WTC11 (cell line): ENCODE measurements around the gene PANK4. TPM values are rescaled to one million over a fixed set of nuclear protein-coding genes. Genes with fewer than 3 reads are reported as not detected.

ENCODE experiments used
- ATAC-seq: fragments of 200-7000 bp; cut with Tn5 transposase; 2 replicates; pipeline ENCODE4 v1.10.0; 2021; ENCODE audit warnings: mild to moderate bottlenecking, moderate library complexity
- CTCF ChIA-PET: fragments of 300-600 bp; sonication (Branson Sonifier 250); formaldehyde crosslinking; loops from one replicate; lab custom pipeline; 2021; ENCODE audit warnings: antibody characterized with exemption; lab: Charles Lee
- POLR2A ChIA-PET: fragments of 350-600 bp; sonication (Branson Sonifier 250); formaldehyde crosslinking; loops from one replicate; lab custom pipeline; 2021; ENCODE audit warnings: antibody characterized with exemption; lab: Charles Lee
- DNase-seq: peaks from one replicate; pipeline ENCODE4 v3.0.0; 2021; ENCODE audit warnings: low spot score
- H3K27ac Mint-ChIP-seq: 2 replicates; pipeline ENCODE4 v1.8.0; 2021; ENCODE audit warnings: mixed read lengths
- H3K27me3 Mint-ChIP-seq: 2 replicates; pipeline ENCODE4 v1.8.0; 2021; ENCODE audit warnings: low read depth, mild to moderate bottlenecking, moderate library complexity, mixed read lengths
- H3K36me3 Mint-ChIP-seq: 2 replicates; pipeline ENCODE4 v1.8.0; 2021; ENCODE audit warnings: mixed read lengths
- H3K4me1 Mint-ChIP-seq: 2 replicates; pipeline ENCODE4 v1.8.0; 2022; ENCODE audit warnings: mixed read lengths
- H3K4me3 Mint-ChIP-seq: 2 replicates; pipeline ENCODE4 v1.8.0; 2021; ENCODE audit warnings: mild to moderate bottlenecking, moderate library complexity, mixed read lengths
- H3K9me3 Mint-ChIP-seq: 2 replicates; pipeline ENCODE4 v1.8.0; 2021; ENCODE audit warnings: mixed read lengths
- ATF6 ChIP-seq: sonication (generic); formaldehyde crosslinking; IDR thresholded peaks from 2 replicates; pipeline ENCODE4 v1.8.1; 2023; ENCODE audit warnings: mild to moderate bottlenecking, missing genetic modification reagents
- CTCF ChIP-seq: fragments of 200-600 bp; IDR thresholded peaks from 2 replicates; pipeline ENCODE4 v1.8.0; 2022; ENCODE audit warnings: antibody characterized with exemption
- HMGA2 ChIP-seq: fragments of 250-450 bp; sonication (Bioruptor Pico); IDR thresholded peaks from 2 replicates; pipeline ENCODE4 v1.4.0; 2021; ENCODE audit warnings: mild to moderate bottlenecking, moderate library complexity
- MAX ChIP-seq: sonication (generic); formaldehyde crosslinking; IDR thresholded peaks from 2 replicates; pipeline ENCODE4 v1.8.0; 2022; ENCODE audit warnings: mild to moderate bottlenecking, missing genetic modification reagents
- MXD4 ChIP-seq: fragments of 250-450 bp; sonication (Bioruptor Pico); IDR thresholded peaks from 2 replicates; pipeline ENCODE4 v1.8.0; 2021; ENCODE audit warnings: mild to moderate bottlenecking, moderate library complexity, borderline replicate concordance
- MYBL2 ChIP-seq: sonication (generic); formaldehyde crosslinking; IDR thresholded peaks from 2 replicates; pipeline ENCODE4 v1.8.1; 2023; ENCODE audit warnings: mild to moderate bottlenecking, moderate library complexity, missing genetic modification reagents
- NFATC4 ChIP-seq: fragments of 250-450 bp; sonication (Bioruptor Pico); IDR thresholded peaks from 2 replicates; pipeline ENCODE4 v1.9.0; 2021; ENCODE audit warnings: mild to moderate bottlenecking
- NFYB ChIP-seq: sonication (generic); formaldehyde crosslinking; conservative IDR thresholded peaks from 2 replicates; pipeline ENCODE4 v1.8.0; 2022; ENCODE audit warnings: low read depth, missing genetic modification reagents
- NR1H2 ChIP-seq: sonication (generic); formaldehyde crosslinking; IDR thresholded peaks from 2 replicates; pipeline ENCODE4 v1.9.0; 2021; ENCODE audit warnings: mild to moderate bottlenecking, moderate library complexity, missing genetic modification reagents
- PRRX2 ChIP-seq: fragments of 250-450 bp; sonication (Bioruptor Pico); IDR thresholded peaks from 2 replicates; pipeline ENCODE4 v1.8.0; 2021; ENCODE audit warnings: mild to moderate bottlenecking
- RELA ChIP-seq: sonication (generic); formaldehyde crosslinking; IDR thresholded peaks from 2 replicates; pipeline ENCODE4 v1.8.1; 2022; ENCODE audit warnings: missing genetic modification reagents, mild to moderate bottlenecking, borderline replicate concordance
- TEAD4 ChIP-seq: sonication (generic); formaldehyde crosslinking; IDR thresholded peaks from 2 replicates; pipeline ENCODE4 v1.8.0; 2022; ENCODE audit warnings: mild to moderate bottlenecking, missing genetic modification reagents
- USF1 ChIP-seq: sonication (generic); formaldehyde crosslinking; IDR thresholded peaks from 2 replicates; pipeline ENCODE4 v1.8.0; 2022; ENCODE audit warnings: mild to moderate bottlenecking, missing genetic modification reagents
- ZBTB21 ChIP-seq: sonication (generic); formaldehyde crosslinking; IDR thresholded peaks from 2 replicates; pipeline ENCODE4 v1.8.1; 2023; ENCODE audit warnings: mild to moderate bottlenecking, missing genetic modification reagents, borderline replicate concordance
- ZNF138 ChIP-seq: sonication (generic); formaldehyde crosslinking; conservative IDR thresholded peaks from 2 replicates; pipeline ENCODE4 v1.8.1; 2022; ENCODE audit warnings: mild to moderate bottlenecking, moderate library complexity, missing genetic modification reagents
- ZNF317 ChIP-seq: sonication (generic); formaldehyde crosslinking; IDR thresholded peaks from 2 replicates; pipeline ENCODE4 v1.8.1; 2023; ENCODE audit warnings: low read depth, mild to moderate bottlenecking, moderate library complexity, missing genetic modification reagents, borderline replicate concordance
- ZNF671 ChIP-seq: fragments of 250-450 bp; sonication (Bioruptor Pico); IDR thresholded peaks from 2 replicates; pipeline ENCODE4 v1.8.0; 2021; ENCODE audit warnings: mild to moderate bottlenecking
- total RNA-seq: library from RNA; stranded (reverse); gene quantifications from 3 replicates; pipeline ENCODE4 v1.2.3, GENCODE V29; 2021

PANK4 gene
- total RNA-seq, 1 experiment from 2014 or later, result 52.5 TPM

- POLR2A ChIA-PET, result interaction anchor here (0.8 kb wide), 2 partner anchors 23 to 24 kb away, joined by 3 read pairs; partner anchors contain the start of gene PRXL2B
Observed at GRCh38 chr1:2561898-2562895, 35.8 kb upstream of the PANK4 start.

GRCh38 chr1:2561446-2561845, 35.0 kb upstream of the PANK4 start:
- DNase-seq (no peak), ATAC-seq (no peak)
- Mint-ChIP-seq H3K27me3 (no peaks in the 10 kb centered on the region), H3K27ac (no peak overlapping the region), H3K9me3 (no peaks in the 10 kb centered on the region), H3K36me3 (no peaks in the 10 kb centered on the region), H3K4me3 (no peak overlapping the region), H3K4me1 (peaks cover 4% of the 10 kb centered on the region; the same call in 1 of the 2 replicates)
- TF ChIP-seq ZNF317 (CRISPR knock-in tag) (no peak), ZNF138 (CRISPR knock-in tag) (no peak), ZBTB21 (no peak), NR1H2 (CRISPR knock-in tag) (no peak), MYBL2 (CRISPR knock-in tag) (no peak), TEAD4 (CRISPR knock-in tag) (no peak), NFATC4 (CRISPR knock-in tag) (no peak), MAX (CRISPR knock-in tag) (no peak), NFYB (no peak), RELA (CRISPR knock-in tag) (no peak), ZNF671 (CRISPR knock-in tag) (no peak)
- ChIA-PET CTCF (interaction anchor here (0.8 to 3.8 kb wide), 24 partner anchors 10 to 930 kb away, joined by 3 to 28 read pairs (median 5); partner anchors contain the start of genes PANK4 and PRXL2B), POLR2A (interaction anchor here (0.8 kb wide), 2 partner anchors 24 to 25 kb away, joined by 3 read pairs; partner anchors contain the start of gene PRXL2B)

More at GRCh38 chr1:2561898-2562895, 35.8 kb upstream of the PANK4 start:
- no peak for TF ChIP-seq HMGA2 (CRISPR knock-in tag)
- no peak for TF ChIP-seq USF1 (CRISPR knock-in tag)
- no peak for TF ChIP-seq PRRX2
- no peak for TF ChIP-seq MXD4 (CRISPR knock-in tag)
- TF ChIP-seq ATF6 (CRISPR knock-in tag), result no peak
- TF ChIP-seq CTCF, result peak; percentile 51; the same call in 1 of the 2 replicates
- TF ChIP-seq, all 79 proteins: peak for 1
- no peak overlapping the region for H3K4me3 Mint-ChIP-seq
- DNase-seq (peak; percentile 56), ATAC-seq (peak; percentile 83)
- no peaks in the 10 kb centered on the region for H3K36me3 Mint-ChIP-seq
- no peak overlapping the region for H3K27ac Mint-ChIP-seq
- 0 out of 2 replicates have a peak, but pooled peaks cover 3% of the 10 kb centered on the region for H3K4me1 Mint-ChIP-seq
- H3K9me3 Mint-ChIP-seq, result no peaks in the 10 kb centered on the region
- no peaks in the 10 kb centered on the region for H3K27me3 Mint-ChIP-seq
- CTCF ChIA-PET, result interaction anchor here (0.6 to 3.8 kb wide), 25 partner anchors 10 to 929 kb away, joined by 3 to 28 read pairs (median 5); partner anchors contain the start of genes PANK4 and PRXL2B
